IPS-18c (cell line): Measurements from ENCODE around the gene SGMS1.

Source experiments
- H3K4me3 ChIP-seq: 2 replicates; pipeline ENCODE4 v1.7.0; 2013; ENCODE audit warnings: low read depth, mild to moderate bottlenecking, low read length, moderate library complexity; ENCODE audit not compliant: insufficient read depth
- H3K9me3 ChIP-seq: one replicate; pipeline ENCODE4 v1.6.1; 2013; ENCODE audit warnings: mild to moderate bottlenecking, low read length, moderate library complexity; ENCODE audit not compliant: control insufficient read depth, insufficient read depth

The SGMS1 gene

GRCh38 chr10:50417886-50418830 is 205.6 kb downstream of the SGMS1 start:
- H3K9me3 ChIP-seq: no peaks in the 10 kb centered on the region
- peak overlapping the region; percentile 57 for H3K4me3 ChIP-seq

GRCh38 chr10:50417486-50417885 is 206.3 kb downstream of the SGMS1 start:
- Histone ChIP-seq H3K4me3 (peak overlapping the region; percentile 57), H3K9me3 (no peaks in the 10 kb centered on the region)

GRCh38 chr10:50416881-50417280 is 206.9 kb downstream of the SGMS1 start:
- H3K4me3 ChIP-seq: peak overlapping the region; percentile 22; the same call in 1 of the 2 replicates
- no peaks in the 10 kb centered on the region for H3K9me3 ChIP-seq

DNA sequence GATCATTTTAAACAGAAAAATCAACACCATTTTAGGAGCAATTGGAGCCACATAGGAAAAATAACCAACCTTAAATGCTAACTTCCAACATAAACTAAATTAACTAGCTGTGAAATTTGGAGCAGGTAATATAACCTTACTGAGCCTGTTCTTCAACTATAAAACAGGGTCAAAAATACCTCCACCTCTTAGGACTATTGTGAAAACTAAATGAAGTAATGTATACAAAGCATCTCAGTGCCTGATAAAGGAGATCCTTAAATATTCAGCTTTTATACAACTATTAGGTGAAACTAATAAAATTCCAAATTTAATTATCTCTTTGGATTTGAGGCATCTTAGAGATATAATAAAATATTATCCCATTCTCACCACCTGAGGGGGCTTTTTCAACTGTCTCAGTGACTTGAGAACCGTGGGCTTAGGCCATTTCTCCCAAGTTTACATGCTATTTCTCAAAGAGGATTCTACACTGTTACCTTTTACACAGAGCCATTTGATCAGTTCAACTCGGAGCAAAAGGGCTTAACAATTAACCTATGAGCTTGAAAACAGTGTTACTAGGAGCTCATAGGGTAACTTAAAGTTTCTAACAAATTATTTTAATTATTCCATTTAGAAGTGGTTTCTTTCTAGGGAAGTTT is 207.5 kb downstream of the SGMS1 start:
- no peak overlapping the region for H3K4me3 ChIP-seq
- no peaks in the 10 kb centered on the region for H3K9me3 ChIP-seq

DNA sequence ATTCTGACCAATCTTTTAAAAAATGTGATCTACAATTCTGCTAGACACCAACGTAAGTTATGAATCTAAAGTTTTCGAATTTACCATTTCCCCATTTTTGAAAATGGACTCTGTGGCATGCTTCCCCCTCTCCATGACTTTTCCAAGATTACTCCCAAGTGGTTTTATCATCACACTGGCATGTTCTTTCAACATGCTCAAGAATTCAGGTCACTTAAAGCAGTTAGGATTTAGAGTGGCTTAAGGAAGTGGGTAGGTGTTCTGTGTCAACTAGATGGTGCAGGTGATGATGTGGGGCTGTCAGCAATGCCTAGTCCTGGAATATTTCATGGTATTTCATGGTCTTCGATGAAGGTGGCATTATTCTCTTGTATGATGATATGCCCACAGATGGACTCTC is 208.5 kb downstream of the SGMS1 start:
- no peaks in the 10 kb centered on the region for H3K9me3 ChIP-seq

GRCh38 chr10:50410066-50410811 is 213.5 kb downstream of the SGMS1 start:
- Histone ChIP-seq H3K4me3 (no peak overlapping the region), H3K9me3 (no peaks in the 10 kb centered on the region)

More for the DNA sequence above, 208.5 kb downstream of the SGMS1 start:
- H3K4me3 ChIP-seq: no peak overlapping the region

DNA sequence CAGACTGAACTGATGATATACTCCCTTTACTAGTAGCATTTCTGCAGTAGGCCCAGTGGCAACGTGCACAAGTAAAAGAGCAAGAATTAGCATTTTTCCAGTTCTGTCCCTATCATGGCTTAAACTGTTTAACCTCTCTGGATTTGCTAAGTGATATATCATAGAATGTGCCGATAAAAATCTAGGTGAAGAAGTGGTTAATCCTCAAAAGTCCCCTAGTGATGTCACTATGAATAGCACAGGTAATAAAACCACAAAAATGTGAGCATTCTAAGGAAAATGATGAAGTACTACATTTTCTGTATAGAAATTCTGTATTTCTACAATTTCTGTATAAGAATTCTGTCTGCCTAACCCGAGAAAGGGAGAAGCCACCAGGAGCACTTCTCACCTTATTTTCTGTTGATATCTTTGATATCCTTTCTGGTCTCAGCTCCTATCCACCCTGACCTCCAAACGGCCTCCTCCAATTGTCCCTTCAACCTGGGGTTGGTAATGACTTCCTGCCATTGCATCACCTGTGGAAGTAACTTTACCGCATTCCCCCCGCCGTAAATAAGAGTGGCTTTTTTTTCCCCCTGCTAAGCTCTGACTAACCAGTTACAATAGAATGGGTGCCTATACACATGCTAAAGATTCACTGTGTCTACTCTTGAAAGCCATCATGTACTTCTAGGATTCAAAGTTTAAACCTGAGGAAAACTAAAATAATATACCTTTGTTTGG is 216.5 kb downstream of the SGMS1 start:
- no peak overlapping the region for H3K4me3 ChIP-seq
- no peaks in the 10 kb centered on the region for H3K9me3 ChIP-seq

DNA sequence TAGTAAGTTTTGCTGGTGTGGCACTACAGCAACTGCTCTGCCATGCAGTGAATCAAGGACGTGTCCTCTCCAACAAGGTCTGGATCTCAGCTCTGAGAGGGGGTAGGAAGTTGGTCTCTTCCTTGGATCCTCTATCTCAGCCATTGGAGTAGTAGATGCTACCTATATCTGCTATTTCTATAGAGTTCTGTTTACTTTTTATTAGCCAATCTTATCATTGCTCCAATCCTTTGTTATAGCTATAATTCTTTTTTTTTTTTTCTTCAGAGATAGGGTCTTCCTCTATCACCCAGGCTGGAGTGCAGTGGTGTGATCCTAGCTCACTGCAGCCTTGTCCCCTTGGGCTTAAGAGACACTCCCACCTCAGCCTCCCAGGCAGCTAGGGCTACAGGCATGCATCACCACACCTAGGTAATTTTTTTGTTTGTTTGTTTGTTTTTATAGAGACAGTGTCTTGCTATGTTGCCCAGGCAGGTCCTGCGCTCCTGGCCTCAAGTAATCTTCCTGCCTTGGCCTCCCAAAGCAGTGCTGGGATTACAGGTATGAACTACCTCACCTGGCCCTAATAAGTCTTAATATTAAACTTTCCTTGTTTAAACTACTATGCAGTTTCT is 217.2 kb downstream of the SGMS1 start:
- no peaks in the 10 kb centered on the region for H3K9me3 ChIP-seq
- no peak overlapping the region for H3K4me3 ChIP-seq

DNA sequence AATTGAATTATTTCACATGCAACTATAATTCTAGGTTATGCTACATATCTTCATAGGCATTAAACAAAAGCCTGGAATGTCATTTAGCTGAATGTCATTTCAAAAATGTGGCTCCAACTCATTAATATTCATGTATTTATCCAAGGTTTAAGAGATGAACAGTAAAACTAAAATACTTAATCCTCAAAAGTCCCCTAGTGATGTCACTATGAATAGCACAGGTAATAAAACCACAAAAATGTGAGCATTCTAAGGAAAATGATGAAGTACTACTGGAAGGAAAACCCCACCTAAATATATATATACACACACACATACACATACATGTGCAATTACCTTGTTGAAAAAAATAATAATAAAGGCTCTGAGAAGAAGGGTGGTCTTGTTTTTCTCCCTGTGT is 218.0 kb downstream of the SGMS1 start:
- no peak overlapping the region for H3K4me3 ChIP-seq
- H3K9me3 ChIP-seq: no peaks in the 10 kb centered on the region

DNA sequence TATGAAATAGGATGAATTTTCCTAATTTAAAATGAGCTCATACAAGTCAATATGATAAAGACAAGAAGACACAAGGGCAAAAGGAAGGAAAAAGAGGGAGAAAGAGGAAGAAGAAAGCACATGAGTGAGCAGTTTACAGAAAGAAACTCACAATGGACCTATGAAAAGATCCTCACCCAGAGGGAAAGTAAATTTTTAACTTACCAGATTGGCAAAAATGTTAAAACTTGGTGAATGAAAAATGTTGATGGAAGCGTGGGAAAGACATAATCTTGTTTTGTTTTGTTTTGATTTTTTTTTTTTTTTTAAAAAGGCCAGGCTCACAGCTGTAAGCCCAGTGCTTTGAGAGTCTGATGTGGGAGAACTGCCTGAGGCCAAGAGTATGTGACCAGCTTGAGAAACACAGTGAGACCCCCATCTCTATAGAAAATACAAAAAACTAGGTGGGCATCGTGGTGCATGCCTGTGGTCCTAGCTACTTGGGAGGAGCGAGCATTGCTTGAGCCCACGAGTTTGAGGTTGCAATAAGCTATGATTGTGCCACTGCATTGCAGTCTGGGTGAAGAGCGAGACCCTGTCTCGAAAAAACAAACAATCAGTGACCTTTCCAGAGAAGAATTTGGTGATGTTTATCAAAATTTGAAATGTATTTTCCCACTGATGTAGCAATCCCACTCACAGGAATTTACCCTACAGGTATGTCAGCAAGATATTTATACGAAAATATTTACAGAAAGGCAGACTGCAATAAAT is 219.6 kb downstream of the SGMS1 start:
- Histone ChIP-seq H3K4me3 (no peak overlapping the region), H3K9me3 (no peaks in the 10 kb centered on the region)

- Histone ChIP-seq H3K4me3 (no peak overlapping the region), H3K9me3 (no peaks in the 10 kb centered on the region)
Observed at GRCh38 chr10:50403074-50403473, 220.7 kb downstream of the SGMS1 start.

DNA sequence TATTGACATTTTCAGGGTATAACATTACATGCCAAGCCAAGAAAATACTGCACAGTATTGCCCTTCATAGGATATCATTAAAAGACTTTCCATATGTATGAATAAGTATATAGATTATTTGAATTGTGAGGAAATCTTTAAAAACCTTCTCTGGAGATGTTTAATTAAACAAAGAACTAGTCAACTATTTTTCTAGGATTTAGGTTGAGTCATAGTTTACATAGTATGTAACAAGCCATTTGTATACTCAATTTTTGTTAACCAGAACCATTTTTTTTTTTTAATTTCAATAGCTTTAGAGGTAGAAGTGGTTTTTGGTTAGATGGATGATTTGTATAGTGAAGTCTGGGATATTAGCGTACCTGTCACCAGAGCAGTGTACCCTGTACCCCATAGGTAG is 221.3 kb downstream of the SGMS1 start:
- no peaks in the 10 kb centered on the region for H3K9me3 ChIP-seq
- no peak overlapping the region for H3K4me3 ChIP-seq

- Histone ChIP-seq H3K4me3 (no peak overlapping the region), H3K9me3 (no peaks in the 10 kb centered on the region)
Observed at GRCh38 chr10:50400694-50401093, 223.1 kb downstream of the SGMS1 start.

DNA sequence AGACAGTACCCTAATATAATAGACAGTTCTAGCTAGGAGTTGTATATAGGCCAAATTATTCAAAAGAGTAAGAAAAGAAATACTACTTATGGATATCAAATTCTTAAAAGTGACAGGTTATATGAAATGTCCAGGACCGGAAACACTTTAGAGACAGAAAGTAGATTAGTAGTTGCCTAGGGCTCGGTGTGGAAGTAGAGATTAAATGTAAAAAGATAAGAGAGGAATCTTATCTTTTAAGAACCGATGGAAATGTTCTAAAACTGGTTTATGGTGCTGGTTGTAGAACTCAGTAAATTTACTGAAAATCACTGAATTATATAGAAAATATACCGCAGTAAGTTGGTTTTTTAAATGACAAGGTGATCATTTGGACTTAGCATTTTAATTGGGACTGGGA is 224.9 kb downstream of the SGMS1 start:
- no peak overlapping the region for H3K4me3 ChIP-seq
- H3K9me3 ChIP-seq: no peaks in the 10 kb centered on the region

DNA sequence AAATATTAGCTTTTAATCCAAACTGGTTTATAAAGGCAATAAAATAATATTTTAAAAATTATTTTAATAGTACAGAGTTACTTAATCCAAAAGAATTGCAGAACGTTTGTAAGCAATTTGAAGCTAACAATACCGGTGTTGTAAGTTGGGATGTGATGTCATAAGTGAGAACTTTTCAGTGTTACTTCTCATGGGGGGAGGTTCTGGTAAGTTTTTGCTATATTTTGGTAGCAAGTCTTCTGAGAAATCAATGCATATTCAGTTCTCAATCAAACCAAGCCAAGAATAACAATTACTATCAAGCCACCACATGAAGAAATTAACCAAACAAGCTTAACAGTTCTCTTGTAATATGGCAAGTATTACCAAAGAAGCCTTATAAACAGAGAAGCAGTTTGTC is 225.4 kb downstream of the SGMS1 start:
- Histone ChIP-seq H3K9me3 (no peaks in the 10 kb centered on the region), H3K4me3 (no peak overlapping the region)
